Measurements from ENCODE around the gene SCN3B.

The SCN3B gene

GRCh38 chr11:123607781-123608180 is 46.6 kb downstream of the SCN3B start:
- peaks cover 3% of the 10 kb centered on the region for H3K36me3 Mint-ChIP-seq (ENCODE audit: insufficient read depth)
- no peak overlapping the region for H3K27ac Mint-ChIP-seq

GRCh38 chr11:123603666-123604065 is 50.8 kb downstream of the SCN3B start:
- Mint-ChIP-seq H3K4me1 (ENCODE audit: low read depth in 2 of 2) (no peaks in the 10 kb centered on the region), H3K4me3 (no peak overlapping the region), H3K27ac (no peak overlapping the region), H3K36me3 (ENCODE audit: insufficient read depth) (no peaks in the 10 kb centered on the region), H3K27me3 (no peaks in the 10 kb centered on the region), H3K9me3 (no peaks in the 10 kb centered on the region)
- ATAC-seq (replicated peaks) = no peak
- DNase-seq = no peak

More at GRCh38 chr11:123607781-123608180, 46.6 kb downstream of the SCN3B start:
- H3K27me3 Mint-ChIP-seq = no peaks in the 10 kb centered on the region
- no peak for DNase-seq
- no peaks in the 10 kb centered on the region for H3K4me1 Mint-ChIP-seq (ENCODE audit: low read depth in 2 of 2)
- no peak for ATAC-seq (replicated peaks)
- no peak overlapping the region for H3K4me3 Mint-ChIP-seq
- H3K9me3 Mint-ChIP-seq = no peaks in the 10 kb centered on the region

- no peaks in the 10 kb centered on the region for H3K9me3 Mint-ChIP-seq
- no peaks in the 10 kb centered on the region for H3K27me3 Mint-ChIP-seq
- ATAC-seq (replicated peaks) (no peak), DNase-seq (no peak)
- H3K4me1 Mint-ChIP-seq (ENCODE audit: low read depth in 2 of 2) = no peaks in the 10 kb centered on the region
- no peaks in the 10 kb centered on the region for H3K36me3 Mint-ChIP-seq (ENCODE audit: insufficient read depth)
- H3K27ac Mint-ChIP-seq = no peak overlapping the region
- no peak overlapping the region for H3K4me3 Mint-ChIP-seq
Observed at GRCh38 chr11:123601743-123602142, 52.7 kb downstream of the SCN3B start.

- no peaks in the 10 kb centered on the region for H3K36me3 Mint-ChIP-seq (ENCODE audit: insufficient read depth)
- H3K4me1 Mint-ChIP-seq (ENCODE audit: low read depth in 2 of 2) = no peaks in the 10 kb centered on the region
- no peaks in the 10 kb centered on the region for H3K9me3 Mint-ChIP-seq
- no peaks in the 10 kb centered on the region for H3K27me3 Mint-ChIP-seq
- DNase-seq = no peak
- no peak for ATAC-seq (replicated peaks)
- H3K27ac Mint-ChIP-seq = no peak overlapping the region
- H3K4me3 Mint-ChIP-seq = no peak overlapping the region
Observed at GRCh38 chr11:123601136-123601535, 53.3 kb downstream of the SCN3B start.

GRCh38 chr11:123597859-123598258 is 56.6 kb downstream of the SCN3B start:
- Mint-ChIP-seq H3K36me3 (ENCODE audit: insufficient read depth) (no peaks in the 10 kb centered on the region), H3K4me3 (no peak overlapping the region), H3K27me3 (no peaks in the 10 kb centered on the region), H3K9me3 (no peaks in the 10 kb centered on the region), H3K27ac (no peak overlapping the region), H3K4me1 (ENCODE audit: low read depth in 2 of 2) (no peaks in the 10 kb centered on the region)
- DNase-seq (no peak), ATAC-seq (replicated peaks) (no peak)

GRCh38 chr11:123594921-123595320 is 59.5 kb downstream of the SCN3B start:
- H3K9me3 Mint-ChIP-seq = no peaks in the 10 kb centered on the region
- no peak overlapping the region for H3K4me3 Mint-ChIP-seq
- ATAC-seq (replicated peaks) (no peak), DNase-seq (no peak)
- no peaks in the 10 kb centered on the region for H3K4me1 Mint-ChIP-seq (ENCODE audit: low read depth in 2 of 2)
- H3K27ac Mint-ChIP-seq = no peak overlapping the region
- H3K27me3 Mint-ChIP-seq = no peaks in the 10 kb centered on the region
- H3K36me3 Mint-ChIP-seq (ENCODE audit: insufficient read depth) = no peaks in the 10 kb centered on the region

- Mint-ChIP-seq H3K4me3 (no peak overlapping the region), H3K27ac (peak overlapping the region in 1 of 2 donors; percentile 42), H3K27me3 (no peaks in the 10 kb centered on the region), H3K36me3 (ENCODE audit: insufficient read depth) (no peaks in the 10 kb centered on the region), H3K9me3 (no peaks in the 10 kb centered on the region), H3K4me1 (ENCODE audit: low read depth in 2 of 2) (no peaks in the 10 kb centered on the region)
- DNase-seq (no peak), ATAC-seq (replicated peaks) (no peak)
Observed at GRCh38 chr11:123594188-123594901, 60.1 kb downstream of the SCN3B start.

GRCh38 chr11:123593570-123593969 is 60.9 kb downstream of the SCN3B start:
- H3K27ac Mint-ChIP-seq = peak overlapping the region in 1 of 2 donors; percentile 42
- H3K4me1 Mint-ChIP-seq (ENCODE audit: low read depth in 2 of 2) = no peaks in the 10 kb centered on the region
- ATAC-seq (replicated peaks) (no peak), DNase-seq (no peak)
- H3K9me3 Mint-ChIP-seq = no peaks in the 10 kb centered on the region
- no peaks in the 10 kb centered on the region for H3K36me3 Mint-ChIP-seq (ENCODE audit: insufficient read depth)
- H3K4me3 Mint-ChIP-seq = no peak overlapping the region
- no peaks in the 10 kb centered on the region for H3K27me3 Mint-ChIP-seq

- ATAC-seq (replicated peaks) (no peak), DNase-seq (no peak)
- H3K4me3 Mint-ChIP-seq = no peak overlapping the region
- H3K27ac Mint-ChIP-seq = no peak overlapping the region
- H3K27me3 Mint-ChIP-seq = no peaks in the 10 kb centered on the region
- no peaks in the 10 kb centered on the region for H3K4me1 Mint-ChIP-seq (ENCODE audit: low read depth in 2 of 2)
- no peaks in the 10 kb centered on the region for H3K9me3 Mint-ChIP-seq
- H3K36me3 Mint-ChIP-seq (ENCODE audit: insufficient read depth) = no peaks in the 10 kb centered on the region
Observed at GRCh38 chr11:123590296-123590912, 64.0 kb downstream of the SCN3B start.

- H3K36me3 Mint-ChIP-seq (ENCODE audit: insufficient read depth) = no peaks in the 10 kb centered on the region
- DNase-seq = no peak
- H3K9me3 Mint-ChIP-seq = no peaks in the 10 kb centered on the region
- no peaks in the 10 kb centered on the region for H3K4me1 Mint-ChIP-seq (ENCODE audit: low read depth in 2 of 2)
- no peak for ATAC-seq (replicated peaks)
- H3K27me3 Mint-ChIP-seq = no peaks in the 10 kb centered on the region
- no peak overlapping the region for H3K27ac Mint-ChIP-seq
- no peak overlapping the region for H3K4me3 Mint-ChIP-seq
Observed at GRCh38 chr11:123588864-123589262, 65.6 kb downstream of the SCN3B start.

- no peaks in the 10 kb centered on the region for H3K27me3 Mint-ChIP-seq
- H3K27ac Mint-ChIP-seq = peak overlapping the region in 1 of 2 donors; percentile 49
- ATAC-seq (replicated peaks) (no peak), DNase-seq (no peak)
- H3K4me1 Mint-ChIP-seq (ENCODE audit: low read depth in 2 of 2) = no peaks in the 10 kb centered on the region
- H3K36me3 Mint-ChIP-seq (ENCODE audit: insufficient read depth) = no peaks in the 10 kb centered on the region
- no peak overlapping the region for H3K4me3 Mint-ChIP-seq
- no peaks in the 10 kb centered on the region for H3K9me3 Mint-ChIP-seq
Observed at GRCh38 chr11:123588117-123588863, 66.1 kb downstream of the SCN3B start.

GRCh38 chr11:123587559-123587958 is 66.9 kb downstream of the SCN3B start:
- Mint-ChIP-seq H3K36me3 (ENCODE audit: insufficient read depth) (no peaks in the 10 kb centered on the region), H3K4me3 (no peak overlapping the region), H3K27me3 (no peaks in the 10 kb centered on the region), H3K27ac (peak overlapping the region in 1 of 2 donors; percentile 49), H3K4me1 (ENCODE audit: low read depth in 2 of 2) (no peaks in the 10 kb centered on the region), H3K9me3 (no peaks in the 10 kb centered on the region)
- DNase-seq (no peak), ATAC-seq (replicated peaks) (no peak)

GRCh38 chr11:123587044-123587443 is 67.4 kb downstream of the SCN3B start:
- H3K4me3 Mint-ChIP-seq = no peak overlapping the region
- DNase-seq = no peak
- H3K27me3 Mint-ChIP-seq = no peaks in the 10 kb centered on the region
- no peak for ATAC-seq (replicated peaks)
- H3K9me3 Mint-ChIP-seq = no peaks in the 10 kb centered on the region
- no peaks in the 10 kb centered on the region for H3K4me1 Mint-ChIP-seq (ENCODE audit: low read depth in 2 of 2)
- no peaks in the 10 kb centered on the region for H3K36me3 Mint-ChIP-seq (ENCODE audit: insufficient read depth)
- H3K27ac Mint-ChIP-seq = no peak overlapping the region

- no peak overlapping the region for H3K27ac Mint-ChIP-seq
- ATAC-seq (replicated peaks) = no peak
- H3K9me3 Mint-ChIP-seq = no peaks in the 10 kb centered on the region
- no peaks in the 10 kb centered on the region for H3K36me3 Mint-ChIP-seq (ENCODE audit: insufficient read depth)
- H3K4me1 Mint-ChIP-seq (ENCODE audit: low read depth in 2 of 2) = no peaks in the 10 kb centered on the region
- DNase-seq = no peak
- no peaks in the 10 kb centered on the region for H3K27me3 Mint-ChIP-seq
- H3K4me3 Mint-ChIP-seq = no peak overlapping the region
Observed at GRCh38 chr11:123586568-123586967, 67.9 kb downstream of the SCN3B start.
